Measurements from ENCODE around the gene C10orf105. TPM values are rescaled to one million over a fixed set of nuclear protein-coding genes. Genes with fewer than 3 reads are reported as not detected.

C10orf105 gene
- total and polyA plus RNA-seq, 2 of the 13 experiments (the other 11 are each of a cell fraction or from before 2014, with no cell fraction given), result not detected

DNA sequence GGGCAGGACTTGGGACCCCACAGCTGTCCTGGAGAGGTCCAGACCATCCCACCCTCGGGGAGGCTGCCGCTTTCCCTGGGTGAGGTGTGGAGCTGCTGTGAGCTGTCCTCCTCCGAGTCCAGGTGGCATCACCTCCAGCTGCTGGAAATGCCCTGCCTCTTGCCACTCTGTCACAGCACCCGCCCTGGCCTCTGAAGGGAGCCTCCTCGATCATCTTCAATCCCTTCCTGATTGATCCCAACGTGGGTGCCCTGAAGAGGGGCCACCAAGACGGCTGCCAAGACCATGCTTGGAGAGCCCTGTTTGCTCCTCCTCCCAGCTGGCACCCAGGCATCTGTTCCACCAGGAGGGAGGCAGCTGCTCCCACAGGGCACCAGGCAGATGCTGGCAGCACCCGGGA lies 4.6 kb downstream of the C10orf105 start (continued):
- TF ChIP-seq MXI1 (IDR thresholded peaks at IDR 0.05; ENCODE audit: borderline replicate concordance, low read depth, low read length), result no peak
- TF ChIP-seq, protein P1, sequence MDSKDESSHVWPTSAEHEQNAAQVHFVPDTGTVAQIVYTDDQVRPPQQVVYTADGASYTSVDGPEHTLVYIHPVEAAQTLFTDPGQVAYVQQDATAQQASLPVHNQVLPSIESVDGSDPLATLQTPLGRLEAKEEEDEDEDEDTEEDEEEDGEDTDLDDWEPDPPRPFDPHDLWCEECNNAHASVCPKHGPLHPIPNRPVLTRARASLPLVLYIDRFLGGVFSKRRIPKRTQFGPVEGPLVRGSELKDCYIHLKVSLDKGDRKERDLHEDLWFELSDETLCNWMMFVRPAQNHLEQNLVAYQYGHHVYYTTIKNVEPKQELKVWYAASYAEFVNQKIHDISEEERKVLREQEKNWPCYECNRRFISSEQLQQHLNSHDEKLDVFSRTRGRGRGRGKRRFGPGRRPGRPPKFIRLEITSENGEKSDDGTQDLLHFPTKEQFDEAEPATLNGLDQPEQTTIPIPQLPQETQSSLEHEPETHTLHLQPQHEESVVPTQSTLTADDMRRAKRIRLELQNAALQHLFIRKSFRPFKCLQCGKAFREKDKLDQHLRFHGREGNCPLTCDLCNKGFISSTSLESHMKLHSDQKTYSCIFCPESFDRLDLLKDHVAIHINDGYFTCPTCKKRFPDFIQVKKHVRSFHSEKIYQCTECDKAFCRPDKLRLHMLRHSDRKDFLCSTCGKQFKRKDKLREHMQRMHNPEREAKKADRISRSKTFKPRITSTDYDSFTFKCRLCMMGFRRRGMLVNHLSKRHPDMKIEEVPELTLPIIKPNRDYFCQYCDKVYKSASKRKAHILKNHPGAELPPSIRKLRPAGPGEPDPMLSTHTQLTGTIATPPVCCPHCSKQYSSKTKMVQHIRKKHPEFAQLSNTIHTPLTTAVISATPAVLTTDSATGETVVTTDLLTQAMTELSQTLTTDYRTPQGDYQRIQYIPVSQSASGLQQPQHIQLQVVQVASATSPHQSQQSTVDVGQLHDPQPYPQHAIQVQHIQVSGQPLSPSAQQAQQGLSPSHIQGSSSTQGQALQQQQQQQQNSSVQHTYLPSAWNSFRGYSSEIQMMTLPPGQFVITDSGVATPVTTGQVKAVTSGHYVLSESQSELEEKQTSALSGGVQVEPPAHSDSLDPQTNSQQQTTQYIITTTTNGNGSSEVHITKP (CRISPR knock-in tag; IDR thresholded peaks at IDR 0.05; ENCODE audit: low read depth), result no peak
- no peak for TF ChIP-seq KDM3A (CRISPR knock-in tag; IDR thresholded peaks at IDR 0.05; ENCODE audit: low read depth)
- TF ChIP-seq, protein P2, sequence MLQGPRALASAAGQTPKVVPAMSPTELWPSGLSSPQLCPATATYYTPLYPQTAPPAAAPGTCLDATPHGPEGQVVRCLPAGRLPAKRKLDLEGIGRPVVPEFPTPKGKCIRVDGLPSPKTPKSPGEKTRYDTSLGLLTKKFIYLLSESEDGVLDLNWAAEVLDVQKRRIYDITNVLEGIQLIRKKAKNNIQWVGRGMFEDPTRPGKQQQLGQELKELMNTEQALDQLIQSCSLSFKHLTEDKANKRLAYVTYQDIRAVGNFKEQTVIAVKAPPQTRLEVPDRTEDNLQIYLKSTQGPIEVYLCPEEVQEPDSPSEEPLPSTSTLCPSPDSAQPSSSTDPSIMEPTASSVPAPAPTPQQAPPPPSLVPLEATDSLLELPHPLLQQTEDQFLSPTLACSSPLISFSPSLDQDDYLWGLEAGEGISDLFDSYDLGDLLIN (CRISPR knock-in tag; IDR thresholded peaks at IDR 0.05; ENCODE audit: borderline replicate concordance), result no peak
- no peak for TF ChIP-seq GABPA (IDR thresholded peaks at IDR 0.05; ENCODE audit: low read depth, low read length)
- no peak for TF ChIP-seq GABPA (CRISPR knock-in tag; IDR thresholded peaks at IDR 0.05; ENCODE audit: low read depth)
- no peak for TF ChIP-seq CBX2 (IDR thresholded peaks at IDR 0.05; ENCODE audit: low read depth, low read length)
- TF ChIP-seq CBX2 (CRISPR knock-in tag; IDR thresholded peaks at IDR 0.05; ENCODE audit: low read depth), result no peak
- TF ChIP-seq ZFP37 (CRISPR knock-in tag; IDR thresholded peaks at IDR 0.05; ENCODE audit: borderline replicate concordance), result no peak

DNA sequence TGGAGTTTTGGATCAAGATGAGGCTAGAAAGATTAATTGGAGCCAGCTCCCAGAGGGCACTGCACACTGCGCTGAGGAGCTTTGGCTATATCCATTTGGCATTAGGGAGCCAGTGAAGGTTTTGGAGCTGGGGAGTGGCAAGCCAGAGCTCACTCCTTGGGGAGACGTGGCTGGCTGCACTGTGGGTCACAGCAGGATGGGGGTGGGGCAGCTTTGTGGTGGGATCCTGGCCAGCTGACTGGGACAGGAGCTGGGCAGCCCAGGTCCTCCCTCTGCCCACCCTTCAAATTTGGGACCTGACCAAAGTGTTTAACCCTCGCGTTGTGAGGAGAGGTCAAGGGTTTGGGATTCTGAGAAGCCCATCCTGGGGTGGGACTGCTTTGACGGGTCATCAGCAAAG lies 5.0 kb downstream of the C10orf105 start:
- no peaks in the 10 kb centered on the region for H3K4me1 ChIP-seq (ENCODE audit: insufficient read depth, low read length)
- in situ Hi-C loops (cut with HindIII; ENCODE audit: extremely low pct_ligation_motif_present, low pct_unique_long_range_greater_than_20kb) (no loop called here), intact Hi-C loops (cut with micrococcal nuclease; ENCODE audit: unreplicated experiment) (no loop called here)
- H3K79me2 ChIP-seq (ENCODE audit: insufficient read depth, low read length), result no peaks in the 10 kb centered on the region
- no peak for TF ChIP-seq MEF2D (CRISPR knock-in tag; IDR thresholded peaks at IDR 0.05)
- no peak for TF ChIP-seq JUNB (CRISPR knock-in tag; IDR thresholded peaks at IDR 0.05; ENCODE audit: borderline replicate concordance)
- TF ChIP-seq HMG20A (CRISPR knock-in tag; IDR thresholded peaks at IDR 0.05; ENCODE audit: borderline replicate concordance), result no peak
- no peak for TF ChIP-seq BHLHE40 (IDR thresholded peaks at IDR 0.05; ENCODE audit: low read length)
- TF ChIP-seq SMAD9 (CRISPR knock-in tag; IDR thresholded peaks at IDR 0.05), result no peak
- no peak for TF ChIP-seq MBD4 (IDR thresholded peaks at IDR 0.05; ENCODE audit: borderline replicate concordance, low read length)
- TF ChIP-seq ZC3H13 (CRISPR knock-in tag; IDR thresholded peaks at IDR 0.05), result no peak
- no peak for TF ChIP-seq HCFC1 (IDR thresholded peaks at IDR 0.05; ENCODE audit: low read depth, low read length)
- TF ChIP-seq NONO (IDR thresholded peaks at IDR 0.05), result no peak
- TF ChIP-seq NONO (CRISPR knock-in tag; conservative IDR thresholded peaks at IDR 0.05), result no peak
- no peak for TF ChIP-seq ZEB1 (IDR thresholded peaks at IDR 0.05; ENCODE audit: insufficient replicate concordance, low read depth)
- TF ChIP-seq ZNF44 (CRISPR knock-in tag; IDR thresholded peaks at IDR 0.05), result no peak
- TF ChIP-seq SRSF9 (IDR thresholded peaks at IDR 0.05; ENCODE audit: borderline replicate concordance, insufficient read depth, low read depth, low read length, poor library complexity, severe bottlenecking), result no peak
- no peak for TF ChIP-seq ZFP82 (CRISPR knock-in tag; IDR thresholded peaks at IDR 0.05; ENCODE audit: borderline replicate concordance)
- H3K9me3 ChIP-seq (ENCODE audit: low read length), result no peaks in the 10 kb centered on the region
- H2AFZ ChIP-seq (ENCODE audit: low read length), result no peak overlapping the region
- no peak for ATAC-seq
- no TSS peak for BruUV-seq (replicated peaks)
- CTCF ChIA-PET (ENCODE audit: low intra/inter-chr PET ratio, low total read pairs), result no interaction called here
- DNase-seq (ENCODE audit: low spot score), result no peak
- H3K27me3 ChIP-seq (ENCODE audit: control insufficient read depth in 1 of 2, insufficient read depth in 2 of 2, low read length in 2 of 2), result peaks cover 11 to 48% of the 10 kb centered on the region in 2 experiments; a peak in 4 of 5 replicates
- POLR2A ChIA-PET, result no interaction called here
- H4K20me1 ChIP-seq (ENCODE audit: insufficient read depth, low read length), result no peaks in the 10 kb centered on the region
- no peaks in the 10 kb centered on the region for H3K36me3 ChIP-seq (replicated peaks in 1 of 2; ENCODE audit: control insufficient read depth in 1 of 2, insufficient read depth in 2 of 2, low read length in 2 of 2)
- WGBS (ENCODE audit: low lambda C conversion rate), result 0% methylated on average over 1 of the region's 5 CpGs
- H3K4me3 ChIP-seq (replicated peaks in 1 of 3; ENCODE audit: insufficient read depth in 1 of 3, low read depth in 2 of 3, low read length in 3 of 3), result no peak overlapping the region
- no peak overlapping the region for H3K4me2 ChIP-seq (ENCODE audit: low read depth, low read length)
- no peak overlapping the region for H3K27ac ChIP-seq (ENCODE audit: extremely low read length, insufficient read depth, low read length)
- no peak for FAIRE-seq
- H3K9ac ChIP-seq (ENCODE audit: insufficient read depth, low read depth, low read length), result no peak overlapping the region
